ENCODE data around the gene FOXK1. TPM values are rescaled to one million over a fixed set of nuclear protein-coding genes. Genes with fewer than 3 reads are reported as not detected.

FOXK1 gene
- polyA plus RNA-seq, 3 donors: 0.33 to 16.8 (median 0.76) TPM

- Mint-ChIP-seq H3K36me3 (peaks cover under 1 to 10% of the 10 kb centered on the region in 2 donors), H3K9me3 (peaks cover 3 to 7% (median 4%) of the 10 kb centered on the region in 7 donors), H3K27ac (peak overlapping the region; percentile 46 to 91 (median 75)), H3K4me1 (peaks cover 34% of the 10 kb centered on the region), H3K4me3 (peak overlapping the region; percentile 75 to 86), H3K27me3 (ENCODE audit: low read depth in 3 of 3) (peaks cover 0 to 7% (median 0%) of the 10 kb centered on the region in 3 donors)
- H3K4me1 ChIP-seq (ENCODE audit: control insufficient read depth in 1 of 2, insufficient read depth in 2 of 2, low read length in 2 of 2): peaks cover 27 to 29% of the 10 kb centered on the region in 2 donors
- H3K4me3 ChIP-seq (replicated peaks in 1 of 3; ENCODE audit: low read depth in 2 of 3, low read length in 3 of 3): peak overlapping the region; percentile 37 to 73 (median 52)
- peak overlapping the region; percentile 4 for H3K9ac ChIP-seq (ENCODE audit: insufficient read depth, low read length, poor library complexity, severe bottlenecking)
- H3K27me3 ChIP-seq (ENCODE audit: control insufficient read depth in 2 of 2, insufficient read depth in 2 of 2, low read length in 2 of 2): no peaks in the 10 kb centered on the region
- intact Hi-C loops (cut with micrococcal nuclease): loop anchor here (1.0 to 5.0 kb wide), 4 partner anchors 40 to 71 kb away; no protein-coding TSS in a partner anchor
- peaks cover 0 to 4% of the 10 kb centered on the region in 2 donors for H3K9me3 ChIP-seq (replicated peaks in 1 of 2; ENCODE audit: control insufficient read depth in 1 of 2, insufficient read depth in 1 of 2, low read length in 2 of 2)
- H3K27ac ChIP-seq (ENCODE audit: low read depth in 1 of 2, low read length in 2 of 2): peak overlapping the region in 1 of 2 donors; percentile 45
- WGBS (ENCODE audit: insufficient coverage): 90% methylated on average over 3 of the region's 6 CpGs
- TF ChIP-seq CTCF (IDR thresholded peaks at IDR 0.05): no peak
- peak overlapping the region; percentile 80 for H3K4me2 ChIP-seq (replicated peaks; ENCODE audit: extremely low read depth, low read length, poor library complexity, severe bottlenecking)
- H2AFZ ChIP-seq (ENCODE audit: insufficient read depth, low read depth, low read length, poor library complexity, severe bottlenecking): peak overlapping the region; percentile 88
- peaks cover 35% of the 10 kb centered on the region for H4K20me1 ChIP-seq (ENCODE audit: insufficient read depth, low read length)
- no peak for DNase-seq
- H3K79me2 ChIP-seq (ENCODE audit: insufficient read depth, low read length): peaks cover 39% of the 10 kb centered on the region
- H3K36me3 ChIP-seq (replicated peaks in 1 of 2; ENCODE audit: control insufficient read depth in 1 of 2, insufficient read depth in 2 of 2, low read length in 2 of 2): peaks cover 0 to 2% of the 10 kb centered on the region in 2 donors
Measured at GRCh38 chr7:4681218-4681851, 760 bp upstream of the FOXK1 start.

GRCh38 chr7:4682621-4683042 is 537 bp downstream of the FOXK1 start:
- peaks cover 4 to 22% of the 10 kb centered on the region in 2 donors for H3K36me3 Mint-ChIP-seq
- Histone ChIP-seq H3K36me3 (replicated peaks in 1 of 2; ENCODE audit: control insufficient read depth in 1 of 2, insufficient read depth in 2 of 2, low read length in 2 of 2) (peaks cover 0 to 5% of the 10 kb centered on the region in 2 donors), H3K4me3 (replicated peaks in 1 of 3; ENCODE audit: low read depth in 2 of 3, low read length in 3 of 3) (peak overlapping the region; percentile 83 to 84 (median 83)), H4K20me1 (ENCODE audit: insufficient read depth, low read length) (peaks cover 48% of the 10 kb centered on the region), H3K27ac (ENCODE audit: low read depth in 1 of 2, low read length in 2 of 2) (peak overlapping the region; percentile 77 to 83), H2AFZ (ENCODE audit: insufficient read depth, low read depth, low read length, poor library complexity, severe bottlenecking) (peak overlapping the region; percentile 46), H3K9me3 (replicated peaks in 1 of 2; ENCODE audit: control insufficient read depth in 1 of 2, insufficient read depth in 1 of 2, low read length in 2 of 2) (peaks cover 0 to 4% of the 10 kb centered on the region in 2 donors), H3K27me3 (ENCODE audit: control insufficient read depth in 2 of 2, insufficient read depth in 2 of 2, low read length in 2 of 2) (no peaks in the 10 kb centered on the region), H3K79me2 (ENCODE audit: insufficient read depth, low read length) (peaks cover 52% of the 10 kb centered on the region), H3K4me2 (replicated peaks; ENCODE audit: extremely low read depth, low read length, poor library complexity, severe bottlenecking) (peak overlapping the region; percentile 96), H3K9ac (ENCODE audit: insufficient read depth, low read length, poor library complexity, severe bottlenecking) (peak overlapping the region; percentile 83), H3K4me1 (ENCODE audit: control insufficient read depth in 1 of 2, insufficient read depth in 2 of 2, low read length in 2 of 2) (peaks cover 27 to 29% of the 10 kb centered on the region in 2 donors)
- under 1% methylated on average over 42 of the region's 47 CpGs for WGBS (ENCODE audit: insufficient coverage)
- peaks cover 40% of the 10 kb centered on the region for H3K4me1 Mint-ChIP-seq
- peak; percentile 23 to 41 (median 25) for DNase-seq
- peaks cover 0 to 7% (median 4%) of the 10 kb centered on the region in 7 donors for H3K9me3 Mint-ChIP-seq
- no peak for TF ChIP-seq CTCF (IDR thresholded peaks at IDR 0.05)
- H3K4me3 Mint-ChIP-seq: peak overlapping the region; percentile 84 to 86
- intact Hi-C loops (cut with micrococcal nuclease): loop anchor here (5.0 kb wide), 3 partner anchors 45 to 70 kb away; no protein-coding TSS in a partner anchor
- H3K27ac Mint-ChIP-seq: peak overlapping the region in 6 of 7 donors; percentile 32 to 91 (median 71)
- peaks cover 0 to 4% (median 0%) of the 10 kb centered on the region in 3 donors for H3K27me3 Mint-ChIP-seq (ENCODE audit: low read depth in 3 of 3)
